ENCODE measurements around the gene SLC7A11. TPM values are rescaled to one million over a fixed set of nuclear protein-coding genes. Genes with fewer than 3 reads are reported as not detected.
A peak's percentile ranks its signal among the peaks of the same experiment; 100 is the strongest.

The SLC7A11 gene
- total and polyA plus RNA-seq, 2 of the 4 experiments (the other 2 are of a cell fraction) = 8.3 to 24.7 TPM

DNA sequence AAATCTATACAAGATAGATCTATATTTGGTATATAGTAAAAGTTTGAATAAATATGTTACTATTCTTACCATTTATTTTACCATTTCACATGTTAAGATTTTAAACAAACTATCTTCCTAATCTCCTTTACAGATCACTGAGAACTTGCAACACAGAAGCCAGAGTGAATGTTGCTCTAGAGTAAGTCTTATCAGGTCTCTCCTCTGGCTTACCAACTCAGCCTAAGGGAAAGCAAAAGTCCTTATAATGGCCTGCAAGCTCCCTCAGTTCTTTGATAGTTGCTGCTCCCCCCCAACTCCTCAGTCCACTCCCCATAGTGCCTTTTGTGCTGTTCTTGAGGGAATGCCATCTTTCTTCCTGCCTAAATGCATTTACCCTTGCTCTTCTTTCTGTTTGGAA lies 25.7 kb upstream of the SLC7A11 start:
- no peak overlapping the region for H2BK120ac ChIP-seq (ENCODE audit: low read depth, low read length)
- no peaks in the 10 kb centered on the region for H3K9me3 ChIP-seq (ENCODE audit: control insufficient read depth, insufficient read depth, low read length)
- ChIA-PET CTCF (interaction anchor here (0.7 kb wide), 1 partner anchor 22 kb away, joined by 3 read pairs; no protein-coding TSS in a partner anchor), POLR2A (ENCODE audit: unreplicated experiment) (no interaction called here)
- no peak overlapping the region for H3K23ac ChIP-seq (ENCODE audit: low read depth, low read length)
- no peak overlapping the region for H3K9ac ChIP-seq (ENCODE audit: low read depth, low read length)
- H3K79me1 ChIP-seq (ENCODE audit: low read depth in 1 of 2, low read length in 2 of 2) = no peaks in the 10 kb centered on the region
- no peaks in the 10 kb centered on the region for H3K4me1 ChIP-seq (ENCODE audit: control insufficient read depth, insufficient read depth, low read length)
- H3K27me3 ChIP-seq (ENCODE audit: control insufficient read depth, insufficient read depth, low read length) = no peaks in the 10 kb centered on the region
- H3K27ac ChIP-seq (ENCODE audit: insufficient read depth, low read length) = no peak overlapping the region
- ATAC-seq (ENCODE audit: low read depth) (no peak), DNase-seq (no peak)
- H3K4me3 ChIP-seq (ENCODE audit: insufficient read depth, low read depth, low read length) = no peak overlapping the region
- H3K36me3 ChIP-seq (ENCODE audit: control insufficient read depth, insufficient read depth, low read length) = no peaks in the 10 kb centered on the region
- no peak overlapping the region for H3K14ac ChIP-seq (replicated peaks; ENCODE audit: low read depth, low read length)
- no peak overlapping the region for H2AK9ac ChIP-seq (replicated peaks; ENCODE audit: low read depth, low read length, poor library complexity)
- no peak overlapping the region for H2AK5ac ChIP-seq (ENCODE audit: low read depth, low read length)
- H4K5ac ChIP-seq (ENCODE audit: low read depth, low read length) = no peak overlapping the region
- no peaks in the 10 kb centered on the region for H4K20me1 ChIP-seq (ENCODE audit: insufficient read depth, low read length)
- 0 out of 2 replicates have a peak overlapping the region, but pooled peaks have one; percentile 1 for H3K18ac ChIP-seq (ENCODE audit: low read depth, low read length)
- no peak overlapping the region for H2BK15ac ChIP-seq (ENCODE audit: low read depth, low read length)
- H2AFZ ChIP-seq (replicated peaks; ENCODE audit: low read length, poor library complexity) = peak overlapping the region; percentile 4
- H3K56ac ChIP-seq (ENCODE audit: extremely low read depth, insufficient read depth, low read length) = no peak overlapping the region
- no peak overlapping the region for H2BK5ac ChIP-seq (ENCODE audit: low read depth, low read length, poor library complexity, severe bottlenecking)
- no TSS peak for BruUV-seq (replicated peaks)
- TF ChIP-seq MAZ (IDR thresholded peaks at IDR 0.05; ENCODE audit: borderline replicate concordance, low read depth, low read length) (no peak), MXI1 (IDR thresholded peaks at IDR 0.05; ENCODE audit: borderline replicate concordance, low read depth, low read length) (no peak), RAD21 (IDR thresholded peaks at IDR 0.05; ENCODE audit: low read length) (no peak), RFX5 (IDR thresholded peaks at IDR 0.05; ENCODE audit: low read depth, low read length) (no peak), NFE2L2 (IDR thresholded peaks at IDR 0.05; ENCODE audit: low read depth, low read length) (no peak), CHD1 (IDR thresholded peaks at IDR 0.05; ENCODE audit: low read depth, low read length) (no peak), RCOR1 (IDR thresholded peaks at IDR 0.05; ENCODE audit: insufficient replicate concordance, low read length) (no peak), MAFK (IDR thresholded peaks at IDR 0.05; ENCODE audit: low read depth, low read length) (no peak), CEBPB (IDR thresholded peaks at IDR 0.05; ENCODE audit: low read depth, low read length) (no peak), FOS (IDR thresholded peaks at IDR 0.05; ENCODE audit: low read depth, low read length) (no peak)
- TF ChIP-seq, protein P1, sequence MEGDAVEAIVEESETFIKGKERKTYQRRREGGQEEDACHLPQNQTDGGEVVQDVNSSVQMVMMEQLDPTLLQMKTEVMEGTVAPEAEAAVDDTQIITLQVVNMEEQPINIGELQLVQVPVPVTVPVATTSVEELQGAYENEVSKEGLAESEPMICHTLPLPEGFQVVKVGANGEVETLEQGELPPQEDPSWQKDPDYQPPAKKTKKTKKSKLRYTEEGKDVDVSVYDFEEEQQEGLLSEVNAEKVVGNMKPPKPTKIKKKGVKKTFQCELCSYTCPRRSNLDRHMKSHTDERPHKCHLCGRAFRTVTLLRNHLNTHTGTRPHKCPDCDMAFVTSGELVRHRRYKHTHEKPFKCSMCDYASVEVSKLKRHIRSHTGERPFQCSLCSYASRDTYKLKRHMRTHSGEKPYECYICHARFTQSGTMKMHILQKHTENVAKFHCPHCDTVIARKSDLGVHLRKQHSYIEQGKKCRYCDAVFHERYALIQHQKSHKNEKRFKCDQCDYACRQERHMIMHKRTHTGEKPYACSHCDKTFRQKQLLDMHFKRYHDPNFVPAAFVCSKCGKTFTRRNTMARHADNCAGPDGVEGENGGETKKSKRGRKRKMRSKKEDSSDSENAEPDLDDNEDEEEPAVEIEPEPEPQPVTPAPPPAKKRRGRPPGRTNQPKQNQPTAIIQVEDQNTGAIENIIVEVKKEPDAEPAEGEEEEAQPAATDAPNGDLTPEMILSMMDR (conservative IDR thresholded peaks at IDR 0.05; ENCODE audit: low read depth, low read length) = no peak
- TF ChIP-seq, protein P2, sequence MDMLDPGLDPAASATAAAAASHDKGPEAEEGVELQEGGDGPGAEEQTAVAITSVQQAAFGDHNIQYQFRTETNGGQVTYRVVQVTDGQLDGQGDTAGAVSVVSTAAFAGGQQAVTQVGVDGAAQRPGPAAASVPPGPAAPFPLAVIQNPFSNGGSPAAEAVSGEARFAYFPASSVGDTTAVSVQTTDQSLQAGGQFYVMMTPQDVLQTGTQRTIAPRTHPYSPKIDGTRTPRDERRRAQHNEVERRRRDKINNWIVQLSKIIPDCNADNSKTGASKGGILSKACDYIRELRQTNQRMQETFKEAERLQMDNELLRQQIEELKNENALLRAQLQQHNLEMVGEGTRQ (IDR thresholded peaks at IDR 0.05; ENCODE audit: low read depth, low read length) = no peak
- TF ChIP-seq, protein P3, sequence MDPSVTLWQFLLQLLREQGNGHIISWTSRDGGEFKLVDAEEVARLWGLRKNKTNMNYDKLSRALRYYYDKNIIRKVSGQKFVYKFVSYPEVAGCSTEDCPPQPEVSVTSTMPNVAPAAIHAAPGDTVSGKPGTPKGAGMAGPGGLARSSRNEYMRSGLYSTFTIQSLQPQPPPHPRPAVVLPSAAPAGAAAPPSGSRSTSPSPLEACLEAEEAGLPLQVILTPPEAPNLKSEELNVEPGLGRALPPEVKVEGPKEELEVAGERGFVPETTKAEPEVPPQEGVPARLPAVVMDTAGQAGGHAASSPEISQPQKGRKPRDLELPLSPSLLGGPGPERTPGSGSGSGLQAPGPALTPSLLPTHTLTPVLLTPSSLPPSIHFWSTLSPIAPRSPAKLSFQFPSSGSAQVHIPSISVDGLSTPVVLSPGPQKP (IDR thresholded peaks at IDR 0.05; ENCODE audit: borderline replicate concordance, low read depth, low read length) = no peak
- H3K9me1 ChIP-seq (ENCODE audit: insufficient read depth, low read length) = no peaks in the 10 kb centered on the region
- no peak overlapping the region for H4K91ac ChIP-seq (ENCODE audit: insufficient read depth, low read depth, low read length)
- H3K4me2 ChIP-seq (ENCODE audit: low read depth, low read length) = no peak overlapping the region
- no peak overlapping the region; the same call in 1 of the 2 replicates for H2BK20ac ChIP-seq (ENCODE audit: low read depth, low read length)
- H3K4ac ChIP-seq (ENCODE audit: low read depth, low read length) = no peak overlapping the region
- H4K8ac ChIP-seq (ENCODE audit: low read depth in 2 of 2, low read length in 2 of 2) = 0 out of 4 replicates have a peak overlapping the region, but pooled peaks of 1 of the 2 experiments have one; percentile 19
- intact Hi-C loops (cut with micrococcal nuclease) (no loop called here), in situ Hi-C loops (cut with MboI; ENCODE audit: low sequenced_read_pairs) (no loop called here), dilution Hi-C loops (cut with HindIII; ENCODE audit: low sequenced_read_pairs, unreplicated experiment) (no loop called here)

Measured in IMR-90 (cell line).